Osteoblast (primary cell): ENCODE data around the gene AMBRA1. TPM values are rescaled to one million over a fixed set of nuclear protein-coding genes. Genes with fewer than 3 reads are reported as not detected.
A peak's percentile ranks its signal among the peaks of the same experiment; 100 is the strongest.

Experiments used
- DNase-seq: peaks from one replicate; pipeline ENCODE4 v3.0.0; 2011; ENCODE audit warnings: low spot score, mixed read lengths; ENCODE audit not compliant: insufficient read length; ENCODE audit errors: missing footprints
- H2AFZ ChIP-seq: 2 replicates; pipeline ENCODE4 v1.6.0; 2011; ENCODE audit warnings: mild to moderate bottlenecking, low read length
- H3K27ac ChIP-seq: 2 replicates; pipeline ENCODE4 v1.5.1; 2011; ENCODE audit warnings: mild to moderate bottlenecking, low read depth, low read length, moderate library complexity
- H3K27me3 ChIP-seq: 2 replicates; pipeline ENCODE4 v1.6.0; 2012; ENCODE audit warnings: mild to moderate bottlenecking, control low read depth, inconsistent platforms, low read length, moderate library complexity; ENCODE audit not compliant: insufficient read depth
- H3K36me3 ChIP-seq: 2 replicates; pipeline ENCODE4 v1.5.1; 2011; ENCODE audit warnings: mild to moderate bottlenecking, low read length, control low read depth, moderate library complexity; ENCODE audit not compliant: insufficient read depth
- H3K4me1 ChIP-seq: 2 replicates; pipeline ENCODE4 v1.5.1; 2011; ENCODE audit warnings: mild to moderate bottlenecking, low read length, control low read depth, moderate library complexity; ENCODE audit not compliant: insufficient read depth
- H3K4me2 ChIP-seq: 2 replicates; pipeline ENCODE4 v1.6.0; 2011; ENCODE audit warnings: mild to moderate bottlenecking, low read length; ENCODE audit not compliant: insufficient read depth
- H3K4me3 ChIP-seq: fragments of 200-600 bp; sonication (generic); 3 replicates; pipeline ENCODE4 v1.5.1; 2012; ENCODE audit warnings: mild to moderate bottlenecking, low read length, inconsistent platforms; ENCODE audit not compliant: insufficient read depth
- H3K79me2 ChIP-seq: 2 replicates; pipeline ENCODE4 v1.6.0; 2012; ENCODE audit warnings: mild to moderate bottlenecking, low read length, control low read depth, inconsistent platforms; ENCODE audit not compliant: insufficient read depth
- H3K9me3 ChIP-seq: 2 replicates; pipeline ENCODE4 v1.5.1; 2011; ENCODE audit warnings: low read depth, low read length, control low read depth
- H4K20me1 ChIP-seq: 2 replicates; pipeline ENCODE4 v1.6.0; 2012; ENCODE audit warnings: mild to moderate bottlenecking, low read length, control low read depth; ENCODE audit not compliant: insufficient read depth
- total RNA-seq: library from RNA; depleted of rRNA; stranded (reverse); fragments of >200 nt; gene quantifications from 2 replicates; pipeline ENCODE4 v1.2.3, GENCODE V29; 2012
- TF ChIP-seq, protein P1 (sequence below): IDR thresholded peaks from 2 replicates; pipeline ENCODE4 v1.5.1; 2011; ENCODE audit warnings: mild to moderate bottlenecking, low read depth, low read length, moderate library complexity; ENCODE audit errors: extremely low read depth

Gene AMBRA1
- total RNA-seq, 1 donor = 29.7 TPM

DNA sequence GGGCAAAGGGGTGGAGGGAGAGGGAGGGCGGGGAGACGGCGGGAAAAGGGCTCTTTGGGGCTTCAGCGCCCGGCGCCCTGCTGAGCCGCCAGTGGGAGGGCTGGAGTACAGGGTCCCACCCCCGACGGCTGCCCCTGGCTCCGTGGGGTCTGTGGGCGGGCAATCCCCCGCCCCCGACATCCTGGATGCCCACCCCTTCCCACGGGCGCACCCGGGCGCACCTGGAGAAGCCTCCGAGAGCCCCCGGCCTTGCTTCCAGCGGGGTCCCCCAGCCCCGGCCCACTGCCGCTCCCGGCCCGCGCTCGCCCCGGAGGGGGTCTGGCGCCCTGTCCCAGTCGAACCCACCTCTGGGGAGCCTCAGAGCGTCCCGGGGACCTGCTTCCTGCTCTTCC lies 202.6 kb downstream of the AMBRA1 start:
- TF ChIP-seq, protein P1, sequence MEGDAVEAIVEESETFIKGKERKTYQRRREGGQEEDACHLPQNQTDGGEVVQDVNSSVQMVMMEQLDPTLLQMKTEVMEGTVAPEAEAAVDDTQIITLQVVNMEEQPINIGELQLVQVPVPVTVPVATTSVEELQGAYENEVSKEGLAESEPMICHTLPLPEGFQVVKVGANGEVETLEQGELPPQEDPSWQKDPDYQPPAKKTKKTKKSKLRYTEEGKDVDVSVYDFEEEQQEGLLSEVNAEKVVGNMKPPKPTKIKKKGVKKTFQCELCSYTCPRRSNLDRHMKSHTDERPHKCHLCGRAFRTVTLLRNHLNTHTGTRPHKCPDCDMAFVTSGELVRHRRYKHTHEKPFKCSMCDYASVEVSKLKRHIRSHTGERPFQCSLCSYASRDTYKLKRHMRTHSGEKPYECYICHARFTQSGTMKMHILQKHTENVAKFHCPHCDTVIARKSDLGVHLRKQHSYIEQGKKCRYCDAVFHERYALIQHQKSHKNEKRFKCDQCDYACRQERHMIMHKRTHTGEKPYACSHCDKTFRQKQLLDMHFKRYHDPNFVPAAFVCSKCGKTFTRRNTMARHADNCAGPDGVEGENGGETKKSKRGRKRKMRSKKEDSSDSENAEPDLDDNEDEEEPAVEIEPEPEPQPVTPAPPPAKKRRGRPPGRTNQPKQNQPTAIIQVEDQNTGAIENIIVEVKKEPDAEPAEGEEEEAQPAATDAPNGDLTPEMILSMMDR = no peak
- Histone ChIP-seq H3K4me3 (no peak overlapping the region), H3K27ac (no peak overlapping the region), H3K27me3 (peaks cover 45% of the 10 kb centered on the region), H4K20me1 (peaks cover 26% of the 10 kb centered on the region), H3K9me3 (no peaks in the 10 kb centered on the region), H3K79me2 (no peaks in the 10 kb centered on the region), H2AFZ (no peak overlapping the region), H3K4me1 (peaks cover 15% of the 10 kb centered on the region), H3K36me3 (no peaks in the 10 kb centered on the region), H3K4me2 (no peak overlapping the region)
- DNase-seq = peak; percentile 90

DNA sequence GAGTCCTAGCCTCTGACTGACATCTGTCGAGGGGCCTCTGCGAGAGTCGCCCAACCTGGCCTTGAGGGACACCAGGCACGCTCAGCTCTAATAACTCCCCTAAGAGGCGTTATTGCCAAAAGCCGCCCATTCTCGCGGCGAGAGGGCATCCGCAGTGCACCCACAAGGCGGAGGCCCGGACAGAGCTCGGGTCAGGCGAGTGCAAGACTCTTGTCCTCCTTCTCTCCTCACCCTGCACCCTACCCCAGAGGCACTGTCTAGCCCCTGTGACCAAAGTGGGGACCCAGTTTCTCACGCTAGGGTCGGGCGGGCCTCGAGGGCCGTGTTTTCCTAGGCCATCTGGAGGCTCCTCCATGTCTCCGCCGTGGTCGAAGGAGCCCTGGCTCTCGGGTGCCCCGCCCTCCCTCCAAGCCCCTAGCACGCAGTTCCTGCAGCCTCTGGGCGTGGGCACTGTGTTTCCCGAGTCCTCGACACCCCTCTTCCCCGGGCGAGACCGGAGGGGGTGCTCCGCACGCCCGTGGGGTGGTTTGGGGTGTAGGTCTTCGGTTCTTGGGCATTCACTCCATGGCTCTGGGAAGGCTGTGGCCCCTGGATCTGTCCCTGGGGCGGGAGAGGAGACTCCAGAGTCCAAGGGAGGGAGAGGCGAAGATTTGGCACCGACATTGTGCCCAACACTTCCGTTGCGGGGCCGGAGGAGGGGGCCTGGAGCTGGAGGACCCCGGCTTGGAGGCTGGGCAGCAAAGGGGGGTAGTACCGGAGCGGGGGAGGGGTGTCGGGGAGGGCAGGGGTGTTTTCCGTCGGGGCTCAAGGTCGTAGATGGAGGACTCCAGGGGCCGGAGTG lies 203.3 kb downstream of the AMBRA1 start:
- Histone ChIP-seq H3K27me3 (peaks cover 45% of the 10 kb centered on the region), H3K9me3 (no peaks in the 10 kb centered on the region), H2AFZ (no peak overlapping the region), H3K4me3 (no peak overlapping the region), H3K27ac (no peak overlapping the region), H4K20me1 (peaks cover 23% of the 10 kb centered on the region), H3K36me3 (no peaks in the 10 kb centered on the region), H3K79me2 (no peaks in the 10 kb centered on the region), H3K4me2 (peak overlapping the region; percentile 78), H3K4me1 (peaks cover 15% of the 10 kb centered on the region)
- peak; percentile 94 for DNase-seq
- TF ChIP-seq, protein P1 = no peak

DNA sequence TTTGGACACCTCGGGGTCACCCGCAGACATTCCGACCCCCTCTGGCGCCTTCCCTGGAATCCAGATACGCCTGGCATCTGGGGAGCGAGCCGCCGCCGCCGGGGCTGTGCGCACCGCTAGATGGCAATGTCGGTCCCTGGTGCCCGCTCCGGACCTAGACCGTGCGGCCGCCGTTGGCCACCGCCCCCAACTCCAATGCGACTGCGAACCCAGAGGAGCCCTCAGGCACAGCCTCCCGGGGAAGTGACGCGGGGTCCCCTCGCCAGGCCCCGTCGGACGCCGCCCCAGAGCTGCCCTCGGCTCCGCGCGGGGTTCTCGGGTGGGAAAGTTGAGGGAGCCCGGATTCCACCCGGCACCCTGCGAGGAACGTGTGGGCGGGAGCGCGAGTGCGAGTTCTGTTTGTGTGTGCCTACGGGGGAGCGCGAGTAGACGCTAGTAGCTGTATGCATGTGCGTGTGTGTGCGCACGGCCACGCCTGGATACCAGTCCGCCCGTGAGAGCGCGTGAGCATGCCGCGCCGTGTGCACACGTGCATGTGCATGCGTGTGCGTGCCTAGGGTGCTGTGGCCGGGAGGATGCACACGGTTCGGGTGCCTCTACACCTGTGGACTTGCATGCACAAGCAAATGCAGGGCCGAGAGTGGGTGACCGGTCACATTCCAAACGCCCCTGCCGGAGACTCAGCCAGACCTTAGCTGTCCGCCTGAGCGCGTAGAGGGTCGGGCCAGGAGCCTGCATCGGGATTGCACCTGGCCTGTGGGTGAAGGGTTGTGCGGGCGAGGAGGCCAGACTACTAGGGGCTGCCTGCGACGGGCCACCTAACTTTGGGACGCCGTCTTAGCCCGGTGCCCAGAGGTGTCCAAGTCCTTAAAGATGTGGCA lies 204.1 kb downstream of the AMBRA1 start:
- Histone ChIP-seq H3K27me3 (peaks cover 45% of the 10 kb centered on the region), H3K4me1 (peaks cover 15% of the 10 kb centered on the region), H3K36me3 (no peaks in the 10 kb centered on the region), H3K79me2 (no peaks in the 10 kb centered on the region), H3K27ac (no peak overlapping the region), H3K4me2 (peak overlapping the region; percentile 78), H2AFZ (no peak overlapping the region), H3K9me3 (no peaks in the 10 kb centered on the region), H3K4me3 (peak overlapping the region; percentile 68), H4K20me1 (peaks cover 20% of the 10 kb centered on the region)
- peak; percentile 100 for DNase-seq
- TF ChIP-seq, protein P1 = peak; percentile 63
